Mucosa of stomach (tissue), 1 donor: ENCODE measurements around the gene CAMKK1.
"Not testable (repeated sequence)": the region's sequence is repeated elsewhere in the genome, so short reads cannot be mapped to it uniquely, and the experiment has no call there.

Experiments used
- H3K27me3 ChIP-seq: one replicate; pipeline ENCODE4 v1.7.0; 2013; ENCODE audit warnings: mild to moderate bottlenecking, low read length; ENCODE audit not compliant: control insufficient read depth, insufficient read depth
- H3K36me3 ChIP-seq: one replicate; pipeline ENCODE4 v1.7.0; 2013; ENCODE audit warnings: low read length; ENCODE audit not compliant: control insufficient read depth, insufficient read depth
- H3K4me1 ChIP-seq: one replicate; pipeline ENCODE4 v1.7.0; 2013; ENCODE audit warnings: mild to moderate bottlenecking, low read length; ENCODE audit not compliant: control insufficient read depth, insufficient read depth
- H3K4me3 ChIP-seq: one replicate; pipeline ENCODE4 v1.7.0; 2013; ENCODE audit warnings: low read length
- H3K9ac ChIP-seq: one replicate; pipeline ENCODE4 v1.7.0; 2013; ENCODE audit warnings: mild to moderate bottlenecking, low read length, moderate library complexity
- H3K9me3 ChIP-seq: one replicate; pipeline ENCODE4 v1.7.0; 2013; ENCODE audit warnings: mild to moderate bottlenecking, low read length, moderate library complexity; ENCODE audit not compliant: control insufficient read depth
- donor health status: Pancreatic carcinoma.

CAMKK1 gene

DNA sequence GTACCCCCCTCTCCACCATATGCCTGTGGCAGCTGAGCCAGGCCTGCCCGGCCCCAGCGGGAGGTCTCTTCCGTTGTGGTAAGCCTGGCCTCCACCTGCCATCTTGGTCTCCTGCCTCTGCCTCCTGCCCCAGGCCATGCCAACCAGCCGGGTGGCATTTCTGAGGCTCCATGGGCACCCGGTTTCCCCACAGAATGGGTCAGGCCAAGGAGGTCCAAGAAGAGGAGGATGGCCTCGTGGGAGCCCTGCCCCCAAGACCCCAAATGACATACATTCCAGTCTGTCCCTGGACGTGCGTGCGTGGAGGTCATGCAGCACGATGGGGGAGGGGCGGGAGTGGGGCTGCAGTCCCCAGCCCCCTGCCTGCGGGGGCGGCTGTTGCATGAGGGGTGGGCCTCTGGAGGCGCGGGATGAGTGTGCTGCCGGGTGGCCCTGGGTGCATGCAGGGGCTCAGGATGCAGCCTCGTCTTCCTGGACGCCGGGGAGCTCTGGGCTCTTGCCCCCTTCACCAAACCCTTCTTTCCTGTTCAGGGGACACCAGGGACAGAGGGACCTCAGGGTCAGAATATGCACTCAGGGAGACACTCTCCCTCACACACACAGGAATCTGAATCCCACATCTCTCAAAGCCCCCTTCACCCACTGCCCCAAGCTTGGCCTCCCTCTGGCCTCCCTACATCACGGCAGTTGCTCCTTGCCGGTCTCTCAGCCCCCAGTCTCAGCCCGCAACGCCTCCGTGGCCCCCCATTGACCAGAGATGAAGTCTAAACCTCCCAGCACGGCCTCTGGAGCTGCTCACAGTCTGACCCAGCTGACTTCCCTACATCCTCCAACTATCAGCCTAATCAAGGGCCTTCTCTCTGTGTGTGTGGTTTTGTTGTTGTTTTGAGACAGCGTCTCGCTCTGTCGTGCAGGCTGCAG is 30.8 kb downstream of the CAMKK1 start:
- H3K4me3 ChIP-seq = no peak overlapping the region
- H3K9ac ChIP-seq = no peak overlapping the region
- H3K9me3 ChIP-seq = no peaks in the 10 kb centered on the region
- no peaks in the 10 kb centered on the region for H3K36me3 ChIP-seq
- no peaks in the 10 kb centered on the region for H3K4me1 ChIP-seq
- no peaks in the 10 kb centered on the region for H3K27me3 ChIP-seq

DNA sequence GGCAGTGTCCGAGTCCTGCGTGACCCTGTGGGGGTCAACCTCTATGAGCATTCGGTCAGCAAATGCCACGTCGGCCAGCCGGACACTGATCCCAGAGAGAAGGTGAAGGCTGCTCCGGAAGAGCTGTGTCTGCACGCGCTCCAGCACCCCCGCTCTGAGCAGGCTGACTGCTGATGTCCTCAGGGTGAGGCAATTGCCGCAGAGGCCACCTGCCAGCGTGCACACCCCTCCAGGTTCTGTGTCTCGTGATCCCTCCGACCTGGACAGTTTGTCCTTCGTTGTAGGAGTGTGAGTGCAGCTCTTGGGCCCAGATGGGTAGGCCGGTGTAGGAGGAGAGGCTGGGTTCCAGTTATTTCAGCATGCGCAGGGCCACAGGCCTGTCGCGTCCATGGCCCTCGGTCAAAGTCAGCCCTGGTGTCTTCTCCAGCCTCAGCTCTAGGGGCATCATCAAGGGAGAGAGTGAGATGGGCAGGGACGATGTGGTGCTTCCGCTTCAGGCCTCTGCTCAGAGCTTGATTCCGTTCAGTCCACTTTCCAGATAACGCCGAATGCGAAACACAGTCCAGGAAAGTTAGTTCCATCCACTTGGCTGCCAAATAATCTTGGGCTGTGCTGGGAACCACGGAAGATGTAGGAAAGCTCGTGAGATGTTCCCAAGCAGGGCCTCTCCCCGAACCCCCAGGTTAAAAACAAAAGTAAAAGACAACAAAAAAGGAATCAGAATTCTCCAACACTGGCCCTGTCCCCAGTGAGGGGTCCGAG is 31.7 kb downstream of the CAMKK1 start:
- no peaks in the 10 kb centered on the region for H3K36me3 ChIP-seq
- no peaks in the 10 kb centered on the region for H3K27me3 ChIP-seq
- no peak overlapping the region for H3K9ac ChIP-seq
- no peak overlapping the region for H3K4me3 ChIP-seq
- H3K9me3 ChIP-seq = no peaks in the 10 kb centered on the region
- no peaks in the 10 kb centered on the region for H3K4me1 ChIP-seq

DNA sequence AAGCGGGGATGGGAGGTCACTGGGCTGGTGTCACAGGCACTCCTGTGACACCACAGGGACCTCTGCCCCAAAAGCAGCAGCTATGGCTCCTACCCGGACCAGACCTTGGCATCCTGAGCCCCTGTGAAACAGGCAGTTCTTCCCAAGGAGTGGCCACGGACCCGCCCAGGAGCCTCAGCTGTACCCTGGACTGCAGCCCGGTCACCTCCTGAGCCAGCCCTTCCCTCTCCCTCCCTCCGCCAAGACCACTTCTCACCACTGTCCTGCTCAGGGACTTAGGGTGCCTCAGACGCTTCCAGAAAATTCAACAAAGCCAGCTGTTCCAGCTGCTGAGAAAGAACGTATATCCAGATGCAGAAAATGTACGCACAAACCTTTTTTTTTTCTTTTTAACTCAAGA is 32.9 kb downstream of the CAMKK1 start:
- Histone ChIP-seq H3K4me1 (no peaks in the 10 kb centered on the region), H3K9me3 (no peaks in the 10 kb centered on the region), H3K36me3 (no peaks in the 10 kb centered on the region), H3K9ac (no peak overlapping the region), H3K4me3 (no peak overlapping the region), H3K27me3 (no peaks in the 10 kb centered on the region)

DNA sequence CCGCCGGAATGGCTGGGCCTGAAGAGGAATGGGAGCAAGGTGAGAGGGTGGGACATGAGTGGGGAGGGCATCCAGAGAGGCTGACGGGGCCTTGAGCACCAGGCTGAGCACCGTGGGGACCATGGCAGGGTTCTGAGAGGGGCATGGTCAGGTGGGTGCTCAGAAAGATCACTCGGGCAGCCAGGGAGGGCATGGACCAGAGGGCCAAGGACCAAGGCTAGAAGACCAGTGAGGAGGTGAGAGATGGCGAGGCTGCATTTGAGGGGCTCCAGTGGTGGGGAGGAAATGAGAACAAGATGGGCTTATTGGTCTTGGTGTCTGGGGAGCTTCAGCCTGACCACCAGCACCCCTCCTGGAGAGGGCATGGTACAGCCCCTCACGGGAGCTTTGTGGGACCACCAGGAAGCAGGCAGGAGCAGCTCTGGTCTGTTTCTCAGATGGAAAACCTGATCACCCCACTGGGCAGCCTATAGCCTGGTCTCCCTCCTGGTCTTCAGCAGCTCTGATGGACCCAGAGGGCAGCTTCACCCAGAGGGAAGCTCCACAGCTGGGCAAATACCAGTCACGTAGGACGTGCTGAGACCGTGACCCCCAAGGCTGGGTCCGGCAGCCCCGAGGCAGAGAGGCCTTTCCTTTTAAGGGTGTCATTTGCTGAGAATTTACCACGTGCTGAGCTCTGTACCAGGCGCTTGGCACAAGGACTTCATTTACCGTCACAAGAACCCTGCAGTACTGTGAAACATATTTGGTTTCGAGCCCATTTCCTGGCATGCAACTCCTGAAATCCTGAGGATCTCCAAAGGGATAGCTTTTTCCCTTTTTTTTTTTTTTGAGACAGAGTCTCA is 35.4 kb downstream of the CAMKK1 start:
- Histone ChIP-seq H3K4me1 (no peaks in the 10 kb centered on the region), H3K4me3 (no peak overlapping the region), H3K9me3 (no peaks in the 10 kb centered on the region), H3K9ac (no peak overlapping the region), H3K27me3 (no peaks in the 10 kb centered on the region), H3K36me3 (no peaks in the 10 kb centered on the region)

DNA sequence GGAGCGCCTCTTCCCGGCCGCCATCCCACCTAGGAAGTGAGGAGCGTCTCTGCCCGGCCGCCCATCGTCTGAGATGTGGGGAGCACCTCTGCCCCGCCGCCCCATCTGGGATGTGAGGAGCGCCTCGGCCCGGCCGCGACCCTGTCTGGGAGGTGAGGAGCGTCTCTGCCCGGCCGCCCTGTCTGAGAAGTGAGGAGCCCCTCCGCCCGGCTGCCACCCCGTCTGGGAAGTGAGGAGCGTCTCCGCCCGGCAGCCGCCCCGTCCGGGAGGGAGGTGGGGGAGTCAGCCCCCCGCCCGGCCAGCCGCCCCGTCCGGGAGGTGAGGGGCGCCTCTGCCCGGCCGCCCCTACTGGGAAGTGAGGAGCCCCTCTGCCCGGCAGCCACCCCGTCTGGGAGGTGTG is 38.6 kb downstream of the CAMKK1 start:
- H3K9ac ChIP-seq, H3K4me1 ChIP-seq, H3K27me3 ChIP-seq, H3K4me3 ChIP-seq, H3K36me3 ChIP-seq, H3K9me3 ChIP-seq: not testable (repeated sequence)

DNA sequence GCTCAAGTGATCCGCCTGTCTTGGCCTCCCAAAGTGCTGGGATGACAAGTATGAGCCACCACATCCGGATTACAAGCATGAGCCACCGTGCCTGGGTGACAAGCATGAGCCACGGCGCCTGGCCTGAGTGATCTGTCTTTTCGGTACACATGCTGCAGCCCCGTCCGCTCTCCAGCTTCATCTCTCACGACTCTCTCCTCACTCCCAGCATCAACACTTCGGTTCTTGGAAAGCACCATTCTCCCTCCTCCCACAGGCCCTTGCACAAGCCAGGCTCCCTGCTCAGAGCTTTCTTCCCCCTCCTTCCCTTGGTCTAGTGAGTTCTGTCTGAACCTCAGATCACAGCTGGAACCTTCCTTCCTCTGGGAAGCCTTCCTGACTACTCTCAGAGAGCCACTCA is 40.3 kb downstream of the CAMKK1 start:
- Histone ChIP-seq H3K9ac (no peak overlapping the region), H3K27me3 (no peaks in the 10 kb centered on the region), H3K36me3 (no peaks in the 10 kb centered on the region), H3K9me3 (no peaks in the 10 kb centered on the region), H3K4me1 (no peaks in the 10 kb centered on the region), H3K4me3 (no peak overlapping the region)

DNA sequence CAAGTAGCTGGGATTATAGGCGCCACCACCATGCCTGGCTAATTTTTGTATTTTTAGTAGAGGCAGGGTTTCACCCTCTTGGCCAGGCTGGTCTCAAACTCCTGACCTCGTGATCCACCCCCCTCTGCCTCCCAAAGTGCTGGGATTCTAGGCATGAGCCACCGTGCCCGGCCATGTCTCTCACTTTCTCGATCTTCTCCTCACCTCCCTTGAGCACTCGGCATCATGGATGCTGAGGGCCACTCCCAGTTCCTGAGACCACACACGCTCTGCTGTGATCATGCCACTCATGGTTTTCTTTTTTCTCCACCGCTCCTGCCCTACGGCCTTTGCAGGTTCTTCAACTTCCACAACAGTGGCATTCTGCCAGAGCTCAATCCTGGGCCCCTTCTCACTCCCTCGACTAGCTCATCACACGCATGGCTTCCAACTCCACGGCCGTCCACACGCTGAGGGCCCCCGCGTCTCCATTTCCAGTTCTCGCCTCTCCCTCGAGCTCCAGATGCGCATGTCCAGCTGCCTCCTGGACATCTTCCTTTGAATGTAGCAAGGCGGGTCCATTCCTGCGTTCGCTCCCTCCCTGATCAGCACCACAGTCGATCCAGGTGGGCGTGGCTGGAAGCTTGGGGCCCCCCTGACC is 41.3 kb downstream of the CAMKK1 start:
- Histone ChIP-seq H3K9ac (no peak overlapping the region), H3K4me3 (no peak overlapping the region), H3K27me3 (no peaks in the 10 kb centered on the region), H3K4me1 (peaks cover 4% of the 10 kb centered on the region), H3K36me3 (no peaks in the 10 kb centered on the region), H3K9me3 (no peaks in the 10 kb centered on the region)

DNA sequence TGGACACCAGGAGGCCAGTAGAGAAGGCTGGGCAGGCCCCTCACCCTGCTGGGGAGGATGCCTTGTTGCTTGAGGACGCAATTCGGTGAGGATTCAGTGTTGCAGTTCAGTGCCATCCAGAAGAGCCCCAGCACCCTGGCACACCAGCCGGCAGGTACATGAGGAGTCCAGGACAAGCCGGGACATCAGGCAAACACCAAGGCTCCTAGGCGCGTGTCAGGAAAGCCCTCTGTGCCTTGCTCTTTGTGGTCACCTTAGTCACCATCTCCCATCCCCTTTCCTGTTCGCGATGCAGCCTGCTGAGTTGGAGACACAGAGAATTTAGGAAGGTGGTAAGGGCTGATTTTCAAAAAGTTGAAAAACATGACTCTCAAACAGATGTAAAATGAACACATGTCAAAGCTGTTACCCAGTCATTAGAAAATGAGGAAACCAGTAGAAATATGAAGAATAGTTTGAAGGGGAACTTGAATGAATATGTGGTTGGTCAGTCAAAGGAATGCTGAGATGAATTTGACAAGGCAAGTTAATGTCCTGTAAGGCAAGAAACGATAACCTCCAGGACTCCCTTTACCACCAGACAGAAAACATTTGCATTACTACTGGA is 44.5 kb downstream of the CAMKK1 start:
- Histone ChIP-seq H3K4me3 (no peak overlapping the region), H3K4me1 (peaks cover 10% of the 10 kb centered on the region), H3K9me3 (no peaks in the 10 kb centered on the region), H3K9ac (no peak overlapping the region), H3K36me3 (no peaks in the 10 kb centered on the region), H3K27me3 (no peaks in the 10 kb centered on the region)

DNA sequence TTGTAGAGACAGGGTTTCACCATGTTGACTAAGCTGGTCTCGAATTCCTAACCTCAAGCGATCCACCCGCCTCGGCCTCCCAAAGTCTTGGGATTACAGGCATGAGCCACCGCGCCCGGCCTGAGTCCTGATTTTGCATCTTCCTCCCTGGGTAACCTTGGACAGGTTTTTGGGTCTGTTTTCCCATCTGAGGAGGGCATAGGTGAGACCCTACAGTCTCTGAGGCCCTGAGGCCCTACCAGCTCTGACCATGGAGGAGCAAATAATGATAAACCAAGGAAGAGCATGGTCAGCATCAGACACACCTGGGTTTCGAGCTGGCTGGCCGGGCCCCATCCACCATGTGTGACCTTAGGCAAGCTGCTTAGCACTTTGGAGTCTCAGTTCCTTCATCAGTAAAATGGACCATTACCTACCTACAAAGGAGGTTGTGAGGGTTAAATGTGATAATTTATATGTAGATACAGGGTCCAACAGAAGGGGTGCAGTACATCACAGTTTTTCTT is 45.6 kb downstream of the CAMKK1 start:
- Histone ChIP-seq H3K9me3 (no peaks in the 10 kb centered on the region), H3K9ac (no peak overlapping the region), H3K27me3 (no peaks in the 10 kb centered on the region), H3K4me3 (no peak overlapping the region), H3K4me1 (peaks cover 10% of the 10 kb centered on the region), H3K36me3 (no peaks in the 10 kb centered on the region)

DNA sequence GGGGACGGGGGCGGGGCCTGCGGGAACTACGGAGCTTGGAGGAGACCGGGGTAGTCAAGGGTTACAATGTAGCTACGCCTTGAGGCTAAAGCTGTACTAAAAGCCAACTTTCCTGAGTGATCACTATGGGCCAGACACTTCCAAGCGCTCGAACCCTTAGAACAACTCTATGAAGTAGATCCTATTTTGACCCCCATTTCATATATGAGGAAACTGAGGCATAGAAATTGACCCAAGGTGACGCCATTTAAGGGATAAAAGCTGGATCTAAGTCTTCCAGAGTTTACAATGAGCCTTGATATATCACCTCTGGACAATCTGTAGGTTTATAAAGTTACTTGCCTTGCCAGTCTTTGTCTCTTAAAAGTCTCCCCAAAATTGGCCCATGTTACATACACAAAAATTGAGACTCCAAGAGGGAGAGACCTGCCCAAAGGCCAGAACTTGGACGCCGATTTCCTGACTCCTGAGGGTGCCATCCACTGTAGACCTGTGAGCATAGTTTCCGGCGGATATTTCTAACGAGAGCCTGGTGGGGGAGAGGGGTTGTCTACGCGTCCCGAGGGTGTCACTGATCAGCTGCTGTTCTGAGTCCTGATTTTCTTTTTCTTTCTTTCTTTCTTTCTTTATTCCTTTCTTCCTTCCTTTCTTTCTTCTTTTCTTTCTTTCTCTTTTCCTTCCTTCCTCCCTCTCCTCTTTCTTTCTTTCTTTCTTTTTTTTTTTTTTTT is 46.3 kb downstream of the CAMKK1 start:
- Histone ChIP-seq H3K36me3 (no peaks in the 10 kb centered on the region), H3K4me3 (no peak overlapping the region), H3K27me3 (no peaks in the 10 kb centered on the region), H3K4me1 (peaks cover 10% of the 10 kb centered on the region), H3K9me3 (no peaks in the 10 kb centered on the region), H3K9ac (no peak overlapping the region)
